OCI-LY7 (cell line): ENCODE results near the gene ACOT11.

Source experiments
- EZH2phosphoT487 ChIP-seq: fragments of 200-600 bp; sonication (generic); IDR thresholded peaks from 2 replicates; pipeline ENCODE4 v1.6.1; 2018; ENCODE audit warnings: low read depth, borderline replicate concordance, mild to moderate bottlenecking, mixed run types, antibody characterized with exemption, low read length, moderate library complexity, mixed read lengths
- TF ChIP-seq, protein P1 (sequence below): fragments of 200-600 bp; sonication (generic); conservative IDR thresholded peaks from 2 replicates; pipeline ENCODE4 v1.5.1; 2014; ENCODE audit warnings: mild to moderate bottlenecking, antibody characterized with exemption, low read length, moderate library complexity, mixed read lengths

GRCh38 chr1:54649921-54650320 is 101.9 kb downstream of the ACOT11 start:
- TF ChIP-seq, protein P1, sequence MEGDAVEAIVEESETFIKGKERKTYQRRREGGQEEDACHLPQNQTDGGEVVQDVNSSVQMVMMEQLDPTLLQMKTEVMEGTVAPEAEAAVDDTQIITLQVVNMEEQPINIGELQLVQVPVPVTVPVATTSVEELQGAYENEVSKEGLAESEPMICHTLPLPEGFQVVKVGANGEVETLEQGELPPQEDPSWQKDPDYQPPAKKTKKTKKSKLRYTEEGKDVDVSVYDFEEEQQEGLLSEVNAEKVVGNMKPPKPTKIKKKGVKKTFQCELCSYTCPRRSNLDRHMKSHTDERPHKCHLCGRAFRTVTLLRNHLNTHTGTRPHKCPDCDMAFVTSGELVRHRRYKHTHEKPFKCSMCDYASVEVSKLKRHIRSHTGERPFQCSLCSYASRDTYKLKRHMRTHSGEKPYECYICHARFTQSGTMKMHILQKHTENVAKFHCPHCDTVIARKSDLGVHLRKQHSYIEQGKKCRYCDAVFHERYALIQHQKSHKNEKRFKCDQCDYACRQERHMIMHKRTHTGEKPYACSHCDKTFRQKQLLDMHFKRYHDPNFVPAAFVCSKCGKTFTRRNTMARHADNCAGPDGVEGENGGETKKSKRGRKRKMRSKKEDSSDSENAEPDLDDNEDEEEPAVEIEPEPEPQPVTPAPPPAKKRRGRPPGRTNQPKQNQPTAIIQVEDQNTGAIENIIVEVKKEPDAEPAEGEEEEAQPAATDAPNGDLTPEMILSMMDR = no peak
- TF ChIP-seq EZH2phosphoT487 = no peak
